Measurements from ENCODE around the gene TDRD6.

DNA sequence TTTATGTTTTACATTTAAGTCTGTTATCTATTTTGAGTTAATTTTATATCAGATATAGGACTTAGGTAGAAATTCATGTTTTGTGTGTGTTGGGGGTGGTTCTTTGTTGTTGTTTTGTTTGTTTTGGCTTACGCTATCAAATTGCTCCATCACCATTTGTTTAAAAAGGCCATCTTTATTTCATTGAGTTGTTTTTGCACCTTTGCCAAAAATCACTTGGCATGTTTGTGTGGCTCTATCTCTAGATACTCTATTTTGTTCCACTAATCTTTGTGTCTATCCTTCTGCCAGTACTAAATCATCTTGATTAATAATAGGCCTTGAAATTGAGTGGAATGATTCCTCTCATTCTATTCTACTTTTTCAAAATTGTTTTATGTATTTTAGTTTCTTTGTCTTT, 42.4 kb upstream of the TDRD6 start:
- TF ChIP-seq, protein P1, sequence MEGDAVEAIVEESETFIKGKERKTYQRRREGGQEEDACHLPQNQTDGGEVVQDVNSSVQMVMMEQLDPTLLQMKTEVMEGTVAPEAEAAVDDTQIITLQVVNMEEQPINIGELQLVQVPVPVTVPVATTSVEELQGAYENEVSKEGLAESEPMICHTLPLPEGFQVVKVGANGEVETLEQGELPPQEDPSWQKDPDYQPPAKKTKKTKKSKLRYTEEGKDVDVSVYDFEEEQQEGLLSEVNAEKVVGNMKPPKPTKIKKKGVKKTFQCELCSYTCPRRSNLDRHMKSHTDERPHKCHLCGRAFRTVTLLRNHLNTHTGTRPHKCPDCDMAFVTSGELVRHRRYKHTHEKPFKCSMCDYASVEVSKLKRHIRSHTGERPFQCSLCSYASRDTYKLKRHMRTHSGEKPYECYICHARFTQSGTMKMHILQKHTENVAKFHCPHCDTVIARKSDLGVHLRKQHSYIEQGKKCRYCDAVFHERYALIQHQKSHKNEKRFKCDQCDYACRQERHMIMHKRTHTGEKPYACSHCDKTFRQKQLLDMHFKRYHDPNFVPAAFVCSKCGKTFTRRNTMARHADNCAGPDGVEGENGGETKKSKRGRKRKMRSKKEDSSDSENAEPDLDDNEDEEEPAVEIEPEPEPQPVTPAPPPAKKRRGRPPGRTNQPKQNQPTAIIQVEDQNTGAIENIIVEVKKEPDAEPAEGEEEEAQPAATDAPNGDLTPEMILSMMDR (IDR thresholded peaks at IDR 0.05): no peak
- TF ChIP-seq POLR2A (IDR thresholded peaks at IDR 0.05): no peak
